Stimulated activated CD4-positive, alpha-beta T cell treated with anti-CD3 and anti-CD28 coated beads, TNF-alpha, amount 100 ng/mL, for 24 hours (primary cell): ENCODE results near the gene HAVCR1.
"Not testable (repeated sequence)": the region's sequence is repeated elsewhere in the genome, so short reads cannot be mapped to it uniquely, and the experiment has no call there.

Experiments
- DNase-seq, 3 experiments: peaks; one replicate each; pipeline ENCODE4 v3.0.0-alpha.2; 2020; ENCODE audit warnings: low read depth in 3 of 3

Gene HAVCR1

GRCh38 chr5:157050050-157050449, 8.9 kb downstream of the HAVCR1 start:
- no peak for DNase-seq

GRCh38 chr5:157049605-157050004, 9.3 kb downstream of the HAVCR1 start:
- no peak for DNase-seq

- DNase-seq, result no peak
Observed at GRCh38 chr5:157047898-157048297, 11.0 kb downstream of the HAVCR1 start.

GRCh38 chr5:157047016-157047415, 11.9 kb downstream of the HAVCR1 start:
- not testable (repeated sequence) for DNase-seq

- DNase-seq, result no peak
Observed at GRCh38 chr5:157046041-157046440, 12.9 kb downstream of the HAVCR1 start.

- no peak for DNase-seq
Observed at GRCh38 chr5:157045601-157046000, 13.3 kb downstream of the HAVCR1 start.

GRCh38 chr5:157038568-157039187, 20.2 kb downstream of the HAVCR1 start:
- DNase-seq, result no peak

GRCh38 chr5:157034106-157035072, 24.5 kb downstream of the HAVCR1 start:
- DNase-seq, result not testable (repeated sequence)

GRCh38 chr5:157033071-157033583, 25.8 kb downstream of the HAVCR1 start:
- DNase-seq, result no peak

GRCh38 chr5:157030692-157031091, 28.2 kb downstream of the HAVCR1 start:
- DNase-seq, result no peak

- DNase-seq, result no peak
Observed at GRCh38 chr5:157029457-157029856, 29.5 kb downstream of the HAVCR1 start.

- not testable (repeated sequence) for DNase-seq
Observed at GRCh38 chr5:157027663-157028062, 31.3 kb downstream of the HAVCR1 start.

- DNase-seq, result no peak
Observed at GRCh38 chr5:157026789-157027424, 32.0 kb downstream of the HAVCR1 start.

- DNase-seq, result peak; percentile 6 to 67 (median 25)
Observed at GRCh38 chr5:157025093-157025698, 33.7 kb downstream of the HAVCR1 start.

GRCh38 chr5:157024208-157024959, 34.5 kb downstream of the HAVCR1 start:
- DNase-seq, result no peak

GRCh38 chr5:157022024-157022423, 36.9 kb downstream of the HAVCR1 start:
- DNase-seq, result no peak

GRCh38 chr5:157020511-157021222, 38.2 kb downstream of the HAVCR1 start:
- DNase-seq, result no peak

- no peak for DNase-seq
Observed at GRCh38 chr5:157020002-157020401, 38.9 kb downstream of the HAVCR1 start.

- DNase-seq, result not testable (repeated sequence)
Observed at GRCh38 chr5:157014143-157014542, 44.8 kb downstream of the HAVCR1 start.

- DNase-seq, result no peak
Observed at GRCh38 chr5:157006262-157006661, 52.7 kb downstream of the HAVCR1 start.
